A673 (cell line): ENCODE measurements around the gene MAP6. TPM values are rescaled to one million over a fixed set of nuclear protein-coding genes. Genes with fewer than 3 reads are reported as not detected.

ENCODE experiments used
- BruUV-seq: library from RNA; stranded (reverse); fragments of 400-500 nt; replicated peaks from 2 replicates; lab custom pipeline; 2021; lab: Mats Ljungman, UMichigan
- CTCF ChIA-PET: fragments of 300-600 bp; sonication (Branson Sonifier 250); formaldehyde crosslinking; loops from one replicate; lab custom pipeline; 2022; ENCODE audit warnings: antibody characterized with exemption; lab: Charles Lee
- POLR2A ChIA-PET: fragments of 300-600 bp; sonication (Branson Sonifier 250); formaldehyde crosslinking; loops from one replicate; lab custom pipeline; 2022; ENCODE audit warnings: antibody characterized with exemption; ENCODE audit not compliant: low non-redundant PET; lab: Charles Lee
- DNase-seq: peaks from one replicate; pipeline ENCODE4 v3.0.0-alpha.2; 2015; ENCODE audit warnings: low spot score
- H3K27ac ChIP-seq: fragments of 200-600 bp; sonication (generic); 2 replicates; pipeline ENCODE4 v1.5.1; 2016; ENCODE audit warnings: mixed run types, low read depth, mild to moderate bottlenecking, mixed read lengths, antibody characterized with exemption, low read length; ENCODE audit not compliant: poor library complexity, severe bottlenecking
- H3K27me3 ChIP-seq: fragments of 200-600 bp; sonication (generic); replicated peaks from 2 replicates; pipeline ENCODE4 v1.6.1; 2017; ENCODE audit warnings: mixed run types, low read depth, mild to moderate bottlenecking, mixed read lengths, antibody characterized with exemption, low read length; ENCODE audit not compliant: insufficient read depth, poor library complexity
- H3K36me3 ChIP-seq: fragments of 200-600 bp; sonication (generic); 2 replicates; pipeline ENCODE4 v1.6.1; 2016; ENCODE audit warnings: mixed run types, mild to moderate bottlenecking, mixed read lengths, antibody characterized with exemption, low read length; ENCODE audit not compliant: insufficient read depth, poor library complexity, severe bottlenecking
- H3K4me1 ChIP-seq: fragments of 200-600 bp; sonication (generic); 2 replicates; pipeline ENCODE4 v1.6.1; 2017; ENCODE audit warnings: mixed run types, mild to moderate bottlenecking, mixed read lengths, antibody characterized with exemption, low read length; ENCODE audit not compliant: insufficient read depth, poor library complexity, severe bottlenecking
- H3K4me3 ChIP-seq: fragments of 200-600 bp; sonication (generic); 2 replicates; pipeline ENCODE4 v1.5.1; 2016; ENCODE audit warnings: low read depth, mixed run types, mild to moderate bottlenecking, mixed read lengths, low read length; ENCODE audit not compliant: poor library complexity, severe bottlenecking
- H3K9me3 ChIP-seq: fragments of 200-600 bp; sonication (generic); 2 replicates; pipeline ENCODE4 v1.6.1; 2016; ENCODE audit warnings: mixed run types, low read depth, mild to moderate bottlenecking, mixed read lengths, antibody characterized with exemption, low read length; ENCODE audit not compliant: poor library complexity, severe bottlenecking
- EZH2 ChIP-seq: fragments of 200-600 bp; sonication (generic); IDR thresholded peaks from 2 replicates; pipeline ENCODE4 v1.6.1; 2017; ENCODE audit warnings: borderline replicate concordance, low read depth, mild to moderate bottlenecking, mixed read lengths, antibody characterized with exemption, low read length; ENCODE audit not compliant: poor library complexity, severe bottlenecking
- intact Hi-C: fragments of 100-400 bp; cut with micrococcal nuclease; formaldehyde crosslinking; loops from one replicate; pipeline ENCODE4 v1.10.0; 2022; ENCODE audit not compliant: unreplicated experiment
- total RNA-seq: library from RNA; stranded (reverse); gene quantifications from 2 replicates; pipeline ENCODE4 v1.2.3, GENCODE V29; 2021
- TF ChIP-seq, protein P1 (sequence below): fragments of 300-800, 200-600 bp; sonication (generic); conservative IDR thresholded peaks from 2 replicates; pipeline ENCODE4 v1.5.1; 2017; ENCODE audit warnings: low read depth, mild to moderate bottlenecking, antibody characterized with exemption, low read length, moderate library complexity, mixed read lengths

Gene MAP6
- total RNA-seq, 1 experiment from 2014 or later = not detected

DNA sequence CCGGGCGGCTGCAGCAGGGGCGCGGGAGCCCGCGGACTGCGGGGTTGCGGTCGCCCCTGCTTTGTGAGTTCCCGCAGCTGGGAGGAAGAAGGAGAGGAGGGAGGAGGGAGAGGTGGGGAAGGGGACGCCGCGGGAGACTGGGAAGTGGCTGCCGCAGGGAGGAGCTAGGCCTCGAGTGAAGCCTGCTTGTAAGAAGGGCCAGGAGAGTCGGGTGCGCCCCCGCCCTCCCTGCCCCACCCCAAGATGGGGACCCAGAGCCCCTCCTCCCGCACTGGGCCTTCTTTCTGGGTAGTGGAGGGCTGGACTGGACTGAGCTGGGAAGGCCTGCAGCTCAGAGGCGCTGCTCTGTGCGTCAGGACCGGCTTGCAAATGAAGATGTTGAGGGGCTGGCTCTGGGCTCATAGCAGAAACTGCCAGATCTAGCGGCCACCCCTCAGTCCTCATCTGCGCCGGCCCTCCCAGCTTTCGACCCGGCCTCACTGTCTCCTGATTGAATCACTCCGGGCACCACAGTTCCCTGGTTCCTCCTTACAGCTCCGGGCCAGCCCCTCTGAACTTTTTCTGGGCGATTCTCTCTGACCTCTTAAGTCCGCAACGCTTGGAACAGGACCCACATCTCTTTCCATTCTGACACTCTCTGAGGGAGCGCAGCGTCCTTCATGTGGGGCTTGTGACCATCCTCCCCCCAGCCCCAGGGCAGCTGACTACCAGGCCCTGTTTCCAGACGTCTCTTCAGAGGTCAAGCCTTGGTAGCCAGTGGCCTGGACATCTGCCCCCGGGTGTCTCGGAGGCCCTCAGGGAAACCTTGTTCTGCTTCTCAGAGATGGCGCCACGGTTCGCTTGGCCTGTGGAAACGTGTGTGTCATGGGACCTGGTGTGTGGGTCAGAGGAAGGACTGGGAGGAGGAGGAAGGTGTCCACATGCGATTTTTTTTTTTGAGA, 84.8 kb downstream of the MAP6 start:
- intact Hi-C loops = loop anchor here (5.0 kb wide), 1 partner anchor 78 kb away; no protein-coding TSS in a partner anchor

DNA sequence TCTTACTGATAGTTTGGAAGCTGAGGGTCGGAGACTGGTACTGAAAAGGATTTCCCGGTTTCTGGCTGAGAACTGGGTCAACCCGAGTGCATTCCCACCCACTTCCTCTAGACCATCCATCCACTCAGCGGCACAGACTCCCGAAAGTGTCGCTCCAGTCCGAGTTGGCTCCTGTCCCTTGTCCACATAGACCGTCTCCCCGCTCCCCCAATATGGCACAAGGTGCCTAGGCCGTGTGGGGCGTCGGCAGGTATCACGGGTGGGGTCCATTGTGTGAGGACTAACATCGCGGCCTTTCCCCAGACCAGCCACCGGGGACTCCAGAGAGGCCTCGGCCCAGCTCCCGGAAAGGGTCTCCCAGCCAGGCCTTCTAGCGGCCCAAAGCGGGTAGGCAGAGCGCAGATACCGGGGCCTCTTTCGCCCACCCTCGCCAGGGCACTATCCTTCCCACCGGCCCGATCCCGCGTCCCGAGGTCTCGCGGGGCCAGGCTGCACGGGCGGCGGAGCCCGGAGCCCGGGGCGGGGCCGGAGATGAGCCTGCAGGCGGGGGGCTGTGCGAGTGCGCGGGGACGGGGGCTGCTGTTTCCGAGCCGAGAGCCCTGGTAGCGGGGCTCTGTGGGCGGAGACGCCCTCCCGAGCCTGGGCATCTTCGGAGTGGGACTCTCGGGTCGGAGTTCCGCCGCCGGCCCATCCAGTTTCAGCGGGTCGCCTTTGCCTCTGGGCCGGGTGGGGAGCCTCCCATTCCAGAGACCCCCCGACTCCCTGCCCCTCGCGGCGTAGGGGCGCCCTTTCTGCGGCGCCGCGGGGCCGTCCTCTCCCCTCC, 85.7 kb downstream of the MAP6 start:
- Histone ChIP-seq H3K36me3 (no peaks in the 10 kb centered on the region), H3K27ac (peak overlapping the region; percentile 92), H3K9me3 (no peaks in the 10 kb centered on the region), H3K27me3 (no peaks in the 10 kb centered on the region), H3K4me3 (peak overlapping the region; percentile 72), H3K4me1 (peaks cover 20% of the 10 kb centered on the region)
- TF ChIP-seq, protein P1, sequence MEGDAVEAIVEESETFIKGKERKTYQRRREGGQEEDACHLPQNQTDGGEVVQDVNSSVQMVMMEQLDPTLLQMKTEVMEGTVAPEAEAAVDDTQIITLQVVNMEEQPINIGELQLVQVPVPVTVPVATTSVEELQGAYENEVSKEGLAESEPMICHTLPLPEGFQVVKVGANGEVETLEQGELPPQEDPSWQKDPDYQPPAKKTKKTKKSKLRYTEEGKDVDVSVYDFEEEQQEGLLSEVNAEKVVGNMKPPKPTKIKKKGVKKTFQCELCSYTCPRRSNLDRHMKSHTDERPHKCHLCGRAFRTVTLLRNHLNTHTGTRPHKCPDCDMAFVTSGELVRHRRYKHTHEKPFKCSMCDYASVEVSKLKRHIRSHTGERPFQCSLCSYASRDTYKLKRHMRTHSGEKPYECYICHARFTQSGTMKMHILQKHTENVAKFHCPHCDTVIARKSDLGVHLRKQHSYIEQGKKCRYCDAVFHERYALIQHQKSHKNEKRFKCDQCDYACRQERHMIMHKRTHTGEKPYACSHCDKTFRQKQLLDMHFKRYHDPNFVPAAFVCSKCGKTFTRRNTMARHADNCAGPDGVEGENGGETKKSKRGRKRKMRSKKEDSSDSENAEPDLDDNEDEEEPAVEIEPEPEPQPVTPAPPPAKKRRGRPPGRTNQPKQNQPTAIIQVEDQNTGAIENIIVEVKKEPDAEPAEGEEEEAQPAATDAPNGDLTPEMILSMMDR = peak; percentile 45
- TF ChIP-seq EZH2 = no peak
- ChIA-PET CTCF (no interaction called here), POLR2A (no interaction called here)
- BruUV-seq = TSS peak; percentile 55
- intact Hi-C loops = loop anchor here (5.0 kb wide), 1 partner anchor 79 kb away; no protein-coding TSS in a partner anchor
- peak; percentile 78 for DNase-seq

More for the DNA sequence above, 84.8 kb downstream of the MAP6 start:
- no TSS peak for BruUV-seq
- ChIA-PET POLR2A (no interaction called here), CTCF (no interaction called here)
- TF ChIP-seq, protein P1 = no peak
- TF ChIP-seq EZH2 = no peak
- Histone ChIP-seq H3K27ac (peak overlapping the region; percentile 92), H3K4me3 (peak overlapping the region; percentile 72), H3K36me3 (no peaks in the 10 kb centered on the region), H3K4me1 (peaks cover 19% of the 10 kb centered on the region), H3K27me3 (no peaks in the 10 kb centered on the region), H3K9me3 (no peaks in the 10 kb centered on the region)
- DNase-seq = peak; percentile 84

DNA sequence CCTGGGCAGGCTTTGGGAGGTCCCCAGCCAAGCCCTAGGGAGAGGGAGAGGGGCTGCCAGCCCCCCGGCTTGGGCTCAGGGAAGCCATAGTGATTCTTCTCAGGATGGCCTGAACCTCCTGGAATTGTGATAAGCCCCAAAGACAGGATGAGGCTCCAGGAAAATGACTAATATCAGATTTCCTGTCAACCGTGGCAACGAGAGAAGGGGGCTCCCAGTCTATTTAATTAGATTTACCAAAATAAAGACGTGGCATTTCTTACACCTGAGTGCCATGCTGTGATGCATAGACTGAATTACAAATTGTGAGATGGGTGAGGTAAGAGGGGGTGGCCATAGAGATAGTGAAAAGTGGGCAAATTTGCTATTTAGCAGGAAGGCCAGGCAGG, 86.3 kb downstream of the MAP6 start:
- Histone ChIP-seq H3K27ac (peak overlapping the region; percentile 92), H3K36me3 (no peaks in the 10 kb centered on the region), H3K9me3 (no peaks in the 10 kb centered on the region), H3K4me1 (peaks cover 20% of the 10 kb centered on the region), H3K27me3 (no peaks in the 10 kb centered on the region), H3K4me3 (peak overlapping the region; percentile 72)
- no peak for DNase-seq
- TF ChIP-seq, protein P1 = no peak
- TF ChIP-seq EZH2 = no peak
- ChIA-PET POLR2A (no interaction called here), CTCF (no interaction called here)
- no TSS peak for BruUV-seq
- intact Hi-C loops = loop anchor here (5.0 kb wide), 1 partner anchor 80 kb away; no protein-coding TSS in a partner anchor
